Thyroid gland (tissue), 4 donors: ENCODE results near the gene TSSK6.

Experiments used
- POLR2A ChIP-seq, 2 donors: fragments of 450-650 bp; IDR thresholded peaks; one replicate each; pipeline ENCODE4 v1.6.1; 2017; ENCODE audit warnings: antibody characterized with exemption in 2 of 2, mild to moderate bottlenecking in 2 of 2, moderate library complexity in 1 of 2
- TF ChIP-seq, protein P1 (sequence below), 6 experiments: fragments of 200-600 bp in 3 of 6; fragments of 450-650 bp in 3 of 6; sonication (generic) in 3 of 6; IDR thresholded peaks; one replicate each; pipeline ENCODE4 v1.5.1; 2016 to 2019; ENCODE audit warnings: antibody characterized with exemption in 6 of 6, mild to moderate bottlenecking in 2 of 6, inconsistent platforms in 1 of 6, moderate library complexity in 1 of 6

DNA sequence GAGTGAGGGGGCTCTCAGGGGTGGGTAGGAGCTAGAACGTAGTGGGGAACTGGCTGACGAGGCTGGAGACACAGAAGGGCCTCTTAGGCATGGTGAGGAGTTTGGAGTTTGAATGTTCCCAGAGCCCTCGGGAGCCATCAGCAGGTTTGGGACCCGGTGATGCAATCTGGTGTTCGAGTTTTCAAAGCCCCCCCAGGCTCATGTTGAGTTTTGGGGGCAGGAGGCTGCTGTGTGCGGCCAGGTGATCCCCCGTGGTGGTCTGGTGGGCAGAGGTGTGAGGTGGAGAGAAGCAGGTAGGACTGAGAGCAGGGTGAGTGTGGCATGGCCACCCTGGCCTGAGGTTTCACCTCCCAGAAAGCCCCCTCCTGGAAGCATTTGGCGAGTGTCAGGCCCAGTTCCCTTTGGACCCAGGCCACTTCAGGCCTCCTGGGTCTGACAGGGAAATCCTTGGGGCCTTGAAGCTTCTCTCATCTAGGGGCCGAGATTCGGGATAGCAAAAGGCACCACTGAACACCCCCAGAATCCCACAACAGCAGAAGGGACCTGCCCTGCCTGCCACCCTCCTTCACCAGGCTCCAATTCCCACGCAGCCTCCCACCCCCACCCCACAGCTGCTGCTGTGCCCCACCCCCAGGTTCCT is 14.6 kb upstream of the TSSK6 start:
- no peak for TF ChIP-seq POLR2A (IDR thresholded peaks at IDR 0.05)
- TF ChIP-seq, protein P1, sequence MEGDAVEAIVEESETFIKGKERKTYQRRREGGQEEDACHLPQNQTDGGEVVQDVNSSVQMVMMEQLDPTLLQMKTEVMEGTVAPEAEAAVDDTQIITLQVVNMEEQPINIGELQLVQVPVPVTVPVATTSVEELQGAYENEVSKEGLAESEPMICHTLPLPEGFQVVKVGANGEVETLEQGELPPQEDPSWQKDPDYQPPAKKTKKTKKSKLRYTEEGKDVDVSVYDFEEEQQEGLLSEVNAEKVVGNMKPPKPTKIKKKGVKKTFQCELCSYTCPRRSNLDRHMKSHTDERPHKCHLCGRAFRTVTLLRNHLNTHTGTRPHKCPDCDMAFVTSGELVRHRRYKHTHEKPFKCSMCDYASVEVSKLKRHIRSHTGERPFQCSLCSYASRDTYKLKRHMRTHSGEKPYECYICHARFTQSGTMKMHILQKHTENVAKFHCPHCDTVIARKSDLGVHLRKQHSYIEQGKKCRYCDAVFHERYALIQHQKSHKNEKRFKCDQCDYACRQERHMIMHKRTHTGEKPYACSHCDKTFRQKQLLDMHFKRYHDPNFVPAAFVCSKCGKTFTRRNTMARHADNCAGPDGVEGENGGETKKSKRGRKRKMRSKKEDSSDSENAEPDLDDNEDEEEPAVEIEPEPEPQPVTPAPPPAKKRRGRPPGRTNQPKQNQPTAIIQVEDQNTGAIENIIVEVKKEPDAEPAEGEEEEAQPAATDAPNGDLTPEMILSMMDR (IDR thresholded peaks at IDR 0.05) = no peak
